Measurements from ENCODE around the gene ADCY5. TPM values are rescaled to one million over a fixed set of nuclear protein-coding genes. Genes with fewer than 3 reads are reported as not detected.

The ADCY5 gene
- total RNA-seq, 4 donors from 2014 or later, result 0.46 to 3.5 (median 1.3) TPM

- DNase-seq (ENCODE audit: low spot score in 2 of 2), result no peak
- H3K4me3 ChIP-seq (ENCODE audit: low read depth, poor library complexity, severe bottlenecking), result no peak overlapping the region
- TF ChIP-seq POLR2A (IDR thresholded peaks at IDR 0.05), result no peak
- WGBS, 2 donors, result 72 to 80% methylated on average over 4 of the region's 4 CpGs
- intact Hi-C loops (cut with DNase I; ENCODE audit: low total_unique reads), result no loop called here
Observed at GRCh38 chr3:123336001-123336400, 112.9 kb downstream of the ADCY5 start.

GRCh38 chr3:123335007-123335670 is 113.8 kb downstream of the ADCY5 start:
- H3K4me3 ChIP-seq (ENCODE audit: low read depth, poor library complexity, severe bottlenecking), result no peak overlapping the region
- 77 to 85% methylated on average over 12 to 14 of the region's 14 CpGs for WGBS, 2 donors
- intact Hi-C loops (cut with DNase I; ENCODE audit: low total_unique reads), result no loop called here
- no peak for DNase-seq (ENCODE audit: low spot score in 2 of 2)
- TF ChIP-seq POLR2A (IDR thresholded peaks at IDR 0.05) (no peak), CTCF (IDR thresholded peaks at IDR 0.05) (no peak)

- no peak for DNase-seq (ENCODE audit: low spot score in 2 of 2)
- WGBS, 2 donors, result 98% methylated on average over 7 of the region's 7 CpGs
- intact Hi-C loops (cut with DNase I; ENCODE audit: low total_unique reads), result no loop called here
- TF ChIP-seq CTCF (IDR thresholded peaks at IDR 0.05) (no peak), POLR2A (IDR thresholded peaks at IDR 0.05) (no peak)
- H3K4me3 ChIP-seq (ENCODE audit: low read depth, poor library complexity, severe bottlenecking), result no peak overlapping the region
Observed at GRCh38 chr3:123334056-123334455, 114.8 kb downstream of the ADCY5 start.

- intact Hi-C loops (cut with DNase I; ENCODE audit: low total_unique reads), result no loop called here
- no peak overlapping the region for H3K4me3 ChIP-seq (ENCODE audit: low read depth, poor library complexity, severe bottlenecking)
- 86 to 93% methylated on average over 6 to 8 of the region's 10 CpGs for whole genome bisulfite sequencing, 2 donors
- DNase-seq (ENCODE audit: low spot score in 2 of 2), result no peak
- TF ChIP-seq POLR2A (IDR thresholded peaks at IDR 0.05) (no peak), CTCF (IDR thresholded peaks at IDR 0.05) (no peak)
Observed at GRCh38 chr3:123333401-123333800, 115.5 kb downstream of the ADCY5 start.

- no peak for DNase-seq (ENCODE audit: low spot score in 2 of 2)
- intact Hi-C loops (cut with DNase I; ENCODE audit: low total_unique reads), result no loop called here
- no peak for TF ChIP-seq POLR2A (IDR thresholded peaks at IDR 0.05)
- TF ChIP-seq CTCF (IDR thresholded peaks at IDR 0.05), result no peak
- no peak overlapping the region for H3K4me3 ChIP-seq (ENCODE audit: low read depth, poor library complexity, severe bottlenecking)
- 87 to 93% methylated on average over 13 to 15 of the region's 15 CpGs for WGBS, 2 donors
Observed at GRCh38 chr3:123332124-123332641, 116.7 kb downstream of the ADCY5 start.

- WGBS, 2 donors, result 94 to 95% methylated on average over 9 of the region's 9 CpGs
- intact Hi-C loops (cut with DNase I; ENCODE audit: low total_unique reads), result no loop called here
- TF ChIP-seq POLR2A (IDR thresholded peaks at IDR 0.05), result no peak
- no peak for TF ChIP-seq CTCF (IDR thresholded peaks at IDR 0.05)
- no peak for DNase-seq (ENCODE audit: low spot score in 2 of 2)
- H3K4me3 ChIP-seq (ENCODE audit: low read depth, poor library complexity, severe bottlenecking), result no peak overlapping the region
Observed at GRCh38 chr3:123331651-123332050, 117.2 kb downstream of the ADCY5 start.

All from lower leg skin (tissue), 4 donors.